ENCODE results near the gene FCER1G.

Gene FCER1G

GRCh38 chr1:161233102-161233501 lies 18.0 kb downstream of the FCER1G start:
- no peak for DNase-seq
- peaks cover 7 to 27% (median 17%) of the 10 kb centered on the region in 4 experiments for H3K36me3 ChIP-seq (ENCODE audit: control insufficient read depth in 4 of 4, insufficient read depth in 4 of 4, low read length in 3 of 4)
- CTCF ChIA-PET = interaction anchor here (0.7 to 1.0 kb wide), 2 partner anchors 17 to 58 kb away, joined by 3 to 4 read pairs; no protein-coding TSS in a partner anchor
- WGBS (ENCODE audit: insufficient coverage) = 96% methylated on average over 8 of the region's 9 CpGs
- H3K4me1 ChIP-seq (ENCODE audit: control extremely low read depth in 1 of 4, control insufficient read depth in 4 of 4, insufficient read depth in 4 of 4, low read length in 3 of 4) = peaks cover 0 to 6% (median 4%) of the 10 kb centered on the region in 4 experiments
- H3K9me3 ChIP-seq (ENCODE audit: control extremely low read depth in 1 of 5, control insufficient read depth in 4 of 5, insufficient read depth in 2 of 5, low read depth in 1 of 5, low read length in 4 of 5) = no peaks in the 10 kb centered on the region
- no peak overlapping the region for H3K4me3 ChIP-seq (ENCODE audit: control insufficient read depth in 1 of 7, extremely low read depth in 1 of 7, insufficient read depth in 4 of 7, low read depth in 2 of 7, low read length in 6 of 7)
- H3K27ac ChIP-seq (ENCODE audit: insufficient read depth in 1 of 2, low read depth in 1 of 2, low read length in 2 of 2, poor library complexity in 1 of 2, severe bottlenecking in 2 of 2) = no peak overlapping the region
- H3K27me3 ChIP-seq (replicated peaks in 2 of 5; ENCODE audit: control insufficient read depth in 4 of 5, insufficient read depth in 5 of 5, low read length in 4 of 5) = peaks cover 0 to 2% (median 0%) of the 10 kb centered on the region in 5 experiments
- POLR2A ChIA-PET = no interaction called here

- ChIA-PET POLR2A (no interaction called here), CTCF (interaction anchor here (0.9 to 1.5 kb wide), 6 partner anchors 10 to 144 kb away, joined by 3 to 6 read pairs (median 3); partner anchors contain the start of gene TOMM40L)
- DNase-seq = no peak
- H3K27ac ChIP-seq (ENCODE audit: insufficient read depth in 1 of 2, low read depth in 1 of 2, low read length in 2 of 2, poor library complexity in 1 of 2, severe bottlenecking in 2 of 2) = no peak overlapping the region
- H3K27me3 ChIP-seq (replicated peaks in 2 of 5; ENCODE audit: control insufficient read depth in 4 of 5, insufficient read depth in 5 of 5, low read length in 4 of 5) = peaks cover 0 to 2% (median 0%) of the 10 kb centered on the region in 5 experiments
- H3K9me3 ChIP-seq (ENCODE audit: control extremely low read depth in 1 of 5, control insufficient read depth in 4 of 5, insufficient read depth in 2 of 5, low read depth in 1 of 5, low read length in 4 of 5) = no peaks in the 10 kb centered on the region
- WGBS (ENCODE audit: insufficient coverage) = 100% methylated on average over 4 of the region's 5 CpGs
- H3K4me1 ChIP-seq (ENCODE audit: control extremely low read depth in 1 of 4, control insufficient read depth in 4 of 4, insufficient read depth in 4 of 4, low read length in 3 of 4) = no peaks in the 10 kb centered on the region
- H3K4me3 ChIP-seq (ENCODE audit: control insufficient read depth in 1 of 7, extremely low read depth in 1 of 7, insufficient read depth in 4 of 7, low read depth in 2 of 7, low read length in 6 of 7) = no peak overlapping the region
- H3K36me3 ChIP-seq (ENCODE audit: control insufficient read depth in 4 of 4, insufficient read depth in 4 of 4, low read length in 3 of 4) = peaks cover 0 to 1% (median 0%) of the 10 kb centered on the region in 4 experiments
These were observed 21.1 kb downstream of the FCER1G start for GRCh38 chr1:161235957-161236775.

GRCh38 chr1:161238039-161238473 lies 23.0 kb downstream of the FCER1G start, which contains the start of gene NR1I3:
TSS of gene NR1I3 (minus strand) at chr1:161238203. CDS start at chr1:161236565, 1,638 bp downstream.
- Histone ChIP-seq H3K9me3 (ENCODE audit: control extremely low read depth in 1 of 5, control insufficient read depth in 4 of 5, insufficient read depth in 2 of 5, low read depth in 1 of 5, low read length in 4 of 5) (no peaks in the 10 kb centered on the region), H3K27ac (ENCODE audit: insufficient read depth in 1 of 2, low read depth in 1 of 2, low read length in 2 of 2, poor library complexity in 1 of 2, severe bottlenecking in 2 of 2) (no peak within 1 kb of the TSS), H3K27me3 (replicated peaks in 2 of 5; ENCODE audit: control insufficient read depth in 4 of 5, insufficient read depth in 5 of 5, low read length in 4 of 5) (peaks cover 0 to 2% (median 0%) of the 10 kb centered on the region in 5 experiments), H3K4me1 (ENCODE audit: control extremely low read depth in 1 of 4, control insufficient read depth in 4 of 4, insufficient read depth in 4 of 4, low read length in 3 of 4) (peaks cover 2 to 15% (median 5%) of the 10 kb centered on the region in 4 experiments), H3K36me3 (ENCODE audit: control insufficient read depth in 4 of 4, insufficient read depth in 4 of 4, low read length in 3 of 4) (no peaks in the 10 kb centered on the region), H3K4me3 (ENCODE audit: control insufficient read depth in 1 of 7, extremely low read depth in 1 of 7, insufficient read depth in 4 of 7, low read depth in 2 of 7, low read length in 6 of 7) (no peak within 1 kb of the TSS)
- ChIA-PET CTCF (interaction anchor here (0.7 to 2.6 kb wide), 10 partner anchors 7 to 120 kb away, joined by 3 to 12 read pairs (median 4); partner anchors contain the start of gene TOMM40L), POLR2A (interaction anchor here (0.7 kb wide), 1 partner anchor 8 kb away, joined by 5 read pairs; no protein-coding TSS in a partner anchor)
- no peak for DNase-seq
- 95% methylated on average over 4 of the region's 4 CpGs for WGBS (ENCODE audit: insufficient coverage)

GRCh38 chr1:161241682-161242081 lies 26.6 kb downstream of the FCER1G start:
- WGBS (ENCODE audit: insufficient coverage) = 80% methylated on average over 2 of the region's 3 CpGs
- POLR2A ChIA-PET = interaction anchor here (1.4 kb wide), 1 partner anchor 12 kb away, joined by 3 read pairs; no protein-coding TSS in a partner anchor

GRCh38 chr1:161242313-161242712 lies 27.2 kb downstream of the FCER1G start:
- no peak overlapping the region for H3K27ac ChIP-seq (ENCODE audit: insufficient read depth in 1 of 2, low read depth in 1 of 2, low read length in 2 of 2, poor library complexity in 1 of 2, severe bottlenecking in 2 of 2)
- ChIA-PET POLR2A (interaction anchor here (1.4 kb wide), 1 partner anchor 12 kb away, joined by 3 read pairs; no protein-coding TSS in a partner anchor), CTCF (interaction anchor here (1.0 to 2.0 kb wide), 4 partner anchors 10 to 59 kb away, joined by 3 to 5 read pairs (median 4); no protein-coding TSS in a partner anchor)
- no peaks in the 10 kb centered on the region for H3K9me3 ChIP-seq (ENCODE audit: control extremely low read depth in 1 of 5, control insufficient read depth in 4 of 5, insufficient read depth in 2 of 5, low read depth in 1 of 5, low read length in 4 of 5)
- no peaks in the 10 kb centered on the region for H3K27me3 ChIP-seq (replicated peaks in 2 of 5; ENCODE audit: control insufficient read depth in 4 of 5, insufficient read depth in 5 of 5, low read length in 4 of 5)
- WGBS (ENCODE audit: insufficient coverage) = 0% methylated on average over 1 of the region's 2 CpGs
- no peak for DNase-seq
- no peak overlapping the region for H3K4me3 ChIP-seq (ENCODE audit: control insufficient read depth in 1 of 7, extremely low read depth in 1 of 7, insufficient read depth in 4 of 7, low read depth in 2 of 7, low read length in 6 of 7)
- no peaks in the 10 kb centered on the region for H3K36me3 ChIP-seq (ENCODE audit: control insufficient read depth in 4 of 4, insufficient read depth in 4 of 4, low read length in 3 of 4)
- peaks cover 2 to 15% (median 5%) of the 10 kb centered on the region in 4 experiments for H3K4me1 ChIP-seq (ENCODE audit: control extremely low read depth in 1 of 4, control insufficient read depth in 4 of 4, insufficient read depth in 4 of 4, low read length in 3 of 4)

More at GRCh38 chr1:161241682-161242081, 26.6 kb downstream of the FCER1G start:
- no peak overlapping the region for H3K27ac ChIP-seq (ENCODE audit: insufficient read depth in 1 of 2, low read depth in 1 of 2, low read length in 2 of 2, poor library complexity in 1 of 2, severe bottlenecking in 2 of 2)
- no peaks in the 10 kb centered on the region for H3K9me3 ChIP-seq (ENCODE audit: control extremely low read depth in 1 of 5, control insufficient read depth in 4 of 5, insufficient read depth in 2 of 5, low read depth in 1 of 5, low read length in 4 of 5)
- H3K4me3 ChIP-seq (ENCODE audit: control insufficient read depth in 1 of 7, extremely low read depth in 1 of 7, insufficient read depth in 4 of 7, low read depth in 2 of 7, low read length in 6 of 7) = no peak overlapping the region
- no peaks in the 10 kb centered on the region for H3K27me3 ChIP-seq (replicated peaks in 2 of 5; ENCODE audit: control insufficient read depth in 4 of 5, insufficient read depth in 5 of 5, low read length in 4 of 5)
- H3K36me3 ChIP-seq (ENCODE audit: control insufficient read depth in 4 of 4, insufficient read depth in 4 of 4, low read length in 3 of 4) = no peaks in the 10 kb centered on the region
- DNase-seq = no peak
- CTCF ChIA-PET = interaction anchor here (1.0 to 2.0 kb wide), 3 partner anchors 30 to 60 kb away, joined by 3 to 5 read pairs (median 4); no protein-coding TSS in a partner anchor
- peaks cover 2 to 15% (median 5%) of the 10 kb centered on the region in 4 experiments for H3K4me1 ChIP-seq (ENCODE audit: control extremely low read depth in 1 of 4, control insufficient read depth in 4 of 4, insufficient read depth in 4 of 4, low read length in 3 of 4)

- Histone ChIP-seq H3K4me3 (ENCODE audit: control insufficient read depth in 1 of 7, extremely low read depth in 1 of 7, insufficient read depth in 4 of 7, low read depth in 2 of 7, low read length in 6 of 7) (no peak overlapping the region), H3K9me3 (ENCODE audit: control extremely low read depth in 1 of 5, control insufficient read depth in 4 of 5, insufficient read depth in 2 of 5, low read depth in 1 of 5, low read length in 4 of 5) (no peaks in the 10 kb centered on the region), H3K27me3 (replicated peaks in 2 of 5; ENCODE audit: control insufficient read depth in 4 of 5, insufficient read depth in 5 of 5, low read length in 4 of 5) (no peaks in the 10 kb centered on the region), H3K36me3 (ENCODE audit: control insufficient read depth in 4 of 4, insufficient read depth in 4 of 4, low read length in 3 of 4) (no peaks in the 10 kb centered on the region), H3K27ac (ENCODE audit: insufficient read depth in 1 of 2, low read depth in 1 of 2, low read length in 2 of 2, poor library complexity in 1 of 2, severe bottlenecking in 2 of 2) (no peak overlapping the region), H3K4me1 (ENCODE audit: control extremely low read depth in 1 of 4, control insufficient read depth in 4 of 4, insufficient read depth in 4 of 4, low read length in 3 of 4) (peaks cover 2 to 15% (median 5%) of the 10 kb centered on the region in 4 experiments)
- WGBS (ENCODE audit: insufficient coverage) = 98% methylated on average over 4 of the region's 4 CpGs
- DNase-seq = no peak
- ChIA-PET CTCF (interaction anchor here (1.9 to 2.0 kb wide), 2 partner anchors 9 to 15 kb away, joined by 6 to 7 read pairs; no protein-coding TSS in a partner anchor), POLR2A (no interaction called here)
These were observed 29.8 kb downstream of the FCER1G start for GRCh38 chr1:161244888-161245287.
